Body of pancreas (tissue), 4 donors: ENCODE results near the gene CNGA4.

Experiments used
- POLR2A ChIP-seq, 3 donors: fragments of 450-650 bp; IDR thresholded peaks; one replicate each; pipeline ENCODE4 v1.6.1; 2016; ENCODE audit warnings: antibody characterized with exemption in 3 of 3, mild to moderate bottlenecking in 2 of 3
- TF ChIP-seq, protein P1 (sequence below), 7 experiments: fragments of 450-650 bp in 4 of 7; fragments of 200-600 bp in 3 of 7; sonication (generic) in 3 of 7; IDR thresholded peaks; one replicate each; pipeline ENCODE4 v1.5.1; 2016 to 2019; ENCODE audit warnings: antibody characterized with exemption in 7 of 7

GRCh38 chr11:6260207-6260726 lies 21.4 kb downstream of the CNGA4 start:
- TF ChIP-seq, protein P1, sequence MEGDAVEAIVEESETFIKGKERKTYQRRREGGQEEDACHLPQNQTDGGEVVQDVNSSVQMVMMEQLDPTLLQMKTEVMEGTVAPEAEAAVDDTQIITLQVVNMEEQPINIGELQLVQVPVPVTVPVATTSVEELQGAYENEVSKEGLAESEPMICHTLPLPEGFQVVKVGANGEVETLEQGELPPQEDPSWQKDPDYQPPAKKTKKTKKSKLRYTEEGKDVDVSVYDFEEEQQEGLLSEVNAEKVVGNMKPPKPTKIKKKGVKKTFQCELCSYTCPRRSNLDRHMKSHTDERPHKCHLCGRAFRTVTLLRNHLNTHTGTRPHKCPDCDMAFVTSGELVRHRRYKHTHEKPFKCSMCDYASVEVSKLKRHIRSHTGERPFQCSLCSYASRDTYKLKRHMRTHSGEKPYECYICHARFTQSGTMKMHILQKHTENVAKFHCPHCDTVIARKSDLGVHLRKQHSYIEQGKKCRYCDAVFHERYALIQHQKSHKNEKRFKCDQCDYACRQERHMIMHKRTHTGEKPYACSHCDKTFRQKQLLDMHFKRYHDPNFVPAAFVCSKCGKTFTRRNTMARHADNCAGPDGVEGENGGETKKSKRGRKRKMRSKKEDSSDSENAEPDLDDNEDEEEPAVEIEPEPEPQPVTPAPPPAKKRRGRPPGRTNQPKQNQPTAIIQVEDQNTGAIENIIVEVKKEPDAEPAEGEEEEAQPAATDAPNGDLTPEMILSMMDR (IDR thresholded peaks at IDR 0.05), result no peak
- no peak for TF ChIP-seq POLR2A (IDR thresholded peaks at IDR 0.05)
